Activated CD4-positive, CD25-positive, alpha-beta regulatory T cell treated with anti-CD3 and anti-CD28 coated beads, Interleukin-2, amount 50 U/mL, for 72 hours (primary cell): ENCODE data around the gene ZBED3.
A peak's percentile ranks its signal among the peaks of the same experiment; 100 is the strongest.

Experiments
- DNase-seq: peaks from one replicate; pipeline ENCODE4 v3.0.0; 2021

Gene ZBED3

DNA sequence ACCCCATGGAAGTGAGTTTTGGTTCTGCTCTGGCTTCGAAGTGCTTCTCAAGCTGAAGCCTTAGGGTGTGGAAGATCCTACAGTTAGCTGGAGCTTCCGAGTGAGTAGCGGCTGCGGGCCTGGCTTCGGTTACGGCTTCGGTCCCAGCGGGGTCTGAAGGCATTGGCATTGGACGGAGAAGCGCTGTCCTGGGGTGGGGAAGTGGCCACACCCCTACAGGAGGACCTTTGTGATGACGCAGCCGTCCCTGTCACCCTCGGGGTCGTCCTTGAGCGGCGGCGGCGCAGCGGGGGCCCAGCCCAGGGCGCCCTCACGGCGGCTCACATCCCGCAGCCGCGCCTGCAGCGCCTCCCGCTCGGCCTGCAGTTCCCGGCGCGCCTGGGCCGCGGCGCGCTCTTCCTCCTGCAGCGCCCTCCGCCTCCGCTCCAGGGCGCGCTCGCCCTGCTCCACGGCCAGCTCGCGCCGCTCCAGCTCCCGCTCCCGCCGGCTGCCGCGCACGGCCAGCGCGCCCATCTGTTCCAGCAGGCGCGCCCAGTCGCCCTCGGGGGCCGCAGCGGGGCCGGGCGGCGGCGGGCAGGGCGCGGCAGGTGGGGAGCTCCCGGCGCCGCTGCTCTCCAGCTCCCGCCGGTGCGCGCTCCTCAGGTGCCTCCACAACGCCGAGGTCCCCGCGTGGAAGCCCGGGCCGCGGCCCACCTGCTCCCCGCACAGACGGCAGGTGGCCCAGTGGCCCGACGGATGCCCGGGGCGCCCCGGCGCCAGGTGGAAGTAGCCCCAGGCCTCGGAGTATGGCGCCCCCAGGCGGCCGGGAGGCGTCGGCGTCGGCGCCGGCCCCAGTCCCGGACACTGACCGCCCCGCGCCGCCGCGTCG is 9.9 kb downstream of the ZBED3 start:
- DNase-seq, result peak; percentile 47

DNA sequence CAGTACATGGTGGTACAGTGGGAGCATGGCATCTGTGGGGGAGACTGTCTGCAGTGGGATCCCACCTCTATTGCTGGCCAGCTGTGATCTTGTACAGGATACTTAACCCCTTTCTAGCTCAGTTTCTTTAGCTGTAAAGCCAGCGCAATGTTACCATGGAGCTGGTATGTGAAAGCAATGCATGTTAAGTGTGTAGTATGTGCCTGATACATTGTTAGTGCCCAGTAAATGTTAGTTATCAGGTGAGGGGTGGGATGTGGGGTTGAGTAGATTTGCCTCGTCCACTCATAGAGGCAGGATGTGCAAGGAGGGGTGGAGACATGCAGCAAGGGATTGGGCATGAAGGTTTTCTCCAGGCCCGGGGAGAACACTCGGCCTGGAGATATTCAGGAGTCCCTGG is 12.3 kb downstream of the ZBED3 start:
- DNase-seq, result no peak

- no peak for DNase-seq
Measured at GRCh38 chr5:77073667-77074066, 13.4 kb downstream of the ZBED3 start.

DNA sequence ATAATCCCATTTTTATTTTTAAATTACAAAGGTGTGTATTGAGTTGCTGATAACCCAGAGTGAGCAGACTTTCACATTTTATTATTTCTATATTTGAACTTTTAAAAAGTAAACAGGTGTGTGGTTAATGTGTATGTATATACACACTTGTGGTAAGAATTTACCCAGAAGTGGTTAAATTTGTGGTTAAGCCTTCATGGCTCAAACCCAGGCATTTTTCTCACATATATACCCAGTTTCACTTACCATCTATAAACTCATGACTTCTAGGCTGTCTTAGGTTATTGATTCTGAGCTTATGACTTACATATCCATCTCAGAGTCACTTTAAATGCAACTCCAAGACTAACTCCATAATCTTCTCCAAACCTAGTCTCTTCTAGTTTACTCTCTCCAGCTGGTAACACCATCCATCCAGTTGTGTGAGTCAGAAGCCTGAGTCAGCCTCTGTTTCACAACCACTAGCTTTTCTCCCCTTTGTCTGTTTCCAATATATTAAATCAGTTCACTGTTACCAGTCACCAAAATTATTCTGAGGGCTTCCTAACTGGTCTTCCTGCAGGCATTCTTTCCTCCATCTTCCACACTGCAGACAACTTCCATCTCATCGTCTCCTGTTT is 20.2 kb downstream of the ZBED3 start:
- DNase-seq, result no peak

- no peak for DNase-seq
Measured at GRCh38 chr5:77066184-77066583, 20.9 kb downstream of the ZBED3 start.

DNA sequence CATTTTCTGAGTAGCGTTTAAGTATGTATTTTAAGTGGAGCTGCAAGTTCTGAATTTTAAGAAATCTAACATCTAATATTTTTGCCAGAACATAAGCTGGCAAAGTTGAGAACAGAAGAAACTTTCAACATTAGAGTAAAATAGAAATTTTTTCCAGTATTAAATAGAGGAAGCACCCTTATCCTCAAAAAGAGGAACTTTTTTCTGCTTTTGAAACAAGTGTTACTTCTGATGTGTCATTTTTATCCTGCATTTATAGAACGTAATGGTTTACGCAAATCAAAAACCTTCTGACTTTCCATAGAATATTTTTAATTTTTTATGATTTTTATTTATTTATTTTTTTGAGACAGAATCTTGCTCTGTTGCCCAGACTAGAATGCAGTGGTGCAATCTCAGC is 21.8 kb downstream of the ZBED3 start:
- DNase-seq, result no peak

DNA sequence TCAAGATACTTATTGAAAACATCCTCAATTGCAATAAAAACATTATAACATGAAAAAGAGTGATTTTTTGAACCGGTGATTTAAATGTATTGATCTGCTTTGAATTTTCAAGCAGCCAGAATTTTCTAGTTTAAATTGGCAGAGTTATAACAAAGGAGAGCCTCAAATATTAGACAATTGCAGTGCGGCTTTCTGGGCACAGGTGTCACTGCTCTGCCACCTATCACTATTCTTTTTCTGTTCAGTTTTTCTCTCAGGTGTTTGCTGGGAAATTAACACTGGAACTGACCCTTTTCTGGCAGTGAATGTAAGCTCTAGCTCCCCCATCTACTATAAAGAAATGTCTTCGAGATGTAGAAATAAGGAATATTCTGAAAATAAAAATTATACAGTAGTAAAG is 23.0 kb downstream of the ZBED3 start:
- no peak for DNase-seq

GRCh38 chr5:77046416-77047073 is 40.5 kb downstream of the ZBED3 start:
- DNase-seq, result no peak

- no peak for DNase-seq
Measured at GRCh38 chr5:77035950-77036349, 51.1 kb downstream of the ZBED3 start.

GRCh38 chr5:77033338-77033737 is 53.7 kb downstream of the ZBED3 start:
- no peak for DNase-seq

DNA sequence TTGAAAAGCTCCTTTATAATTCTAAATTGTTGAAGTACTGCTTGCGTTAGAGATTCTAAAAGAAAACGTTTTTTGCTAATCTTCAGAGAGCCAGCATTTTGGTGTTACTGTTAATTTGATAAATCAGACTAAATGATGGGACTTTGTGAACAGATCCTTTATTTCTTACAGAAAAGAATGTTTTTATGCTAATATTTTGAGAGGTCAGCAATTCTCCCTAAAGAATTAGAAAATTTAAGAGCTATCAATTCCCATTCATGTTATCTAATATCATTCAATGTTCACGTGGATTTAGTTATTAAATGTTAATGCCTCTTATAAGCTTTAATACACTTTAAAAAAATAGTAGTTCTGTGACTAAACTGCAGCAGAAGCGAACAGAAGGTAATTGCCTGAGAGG is 54.5 kb downstream of the ZBED3 start:
- DNase-seq, result no peak

DNA sequence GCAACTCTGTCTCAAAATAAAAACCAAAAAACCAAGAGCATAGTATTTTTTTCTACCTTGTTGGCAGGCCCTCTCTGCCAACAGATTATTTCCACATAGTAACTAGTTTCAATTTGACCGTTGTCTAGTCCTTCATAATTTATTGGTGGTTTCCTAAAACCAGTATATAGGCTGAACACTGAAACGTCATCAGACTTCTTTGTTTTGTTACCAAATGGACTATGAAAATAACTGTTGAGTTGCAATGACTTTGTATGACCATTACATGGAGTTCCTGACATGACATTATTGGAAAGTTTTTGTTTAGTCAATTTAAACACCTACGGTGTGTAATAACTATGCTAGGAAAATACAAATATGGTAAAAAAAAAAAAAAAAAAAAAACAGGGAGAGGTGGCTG is 55.2 kb downstream of the ZBED3 start:
- DNase-seq, result no peak

DNA sequence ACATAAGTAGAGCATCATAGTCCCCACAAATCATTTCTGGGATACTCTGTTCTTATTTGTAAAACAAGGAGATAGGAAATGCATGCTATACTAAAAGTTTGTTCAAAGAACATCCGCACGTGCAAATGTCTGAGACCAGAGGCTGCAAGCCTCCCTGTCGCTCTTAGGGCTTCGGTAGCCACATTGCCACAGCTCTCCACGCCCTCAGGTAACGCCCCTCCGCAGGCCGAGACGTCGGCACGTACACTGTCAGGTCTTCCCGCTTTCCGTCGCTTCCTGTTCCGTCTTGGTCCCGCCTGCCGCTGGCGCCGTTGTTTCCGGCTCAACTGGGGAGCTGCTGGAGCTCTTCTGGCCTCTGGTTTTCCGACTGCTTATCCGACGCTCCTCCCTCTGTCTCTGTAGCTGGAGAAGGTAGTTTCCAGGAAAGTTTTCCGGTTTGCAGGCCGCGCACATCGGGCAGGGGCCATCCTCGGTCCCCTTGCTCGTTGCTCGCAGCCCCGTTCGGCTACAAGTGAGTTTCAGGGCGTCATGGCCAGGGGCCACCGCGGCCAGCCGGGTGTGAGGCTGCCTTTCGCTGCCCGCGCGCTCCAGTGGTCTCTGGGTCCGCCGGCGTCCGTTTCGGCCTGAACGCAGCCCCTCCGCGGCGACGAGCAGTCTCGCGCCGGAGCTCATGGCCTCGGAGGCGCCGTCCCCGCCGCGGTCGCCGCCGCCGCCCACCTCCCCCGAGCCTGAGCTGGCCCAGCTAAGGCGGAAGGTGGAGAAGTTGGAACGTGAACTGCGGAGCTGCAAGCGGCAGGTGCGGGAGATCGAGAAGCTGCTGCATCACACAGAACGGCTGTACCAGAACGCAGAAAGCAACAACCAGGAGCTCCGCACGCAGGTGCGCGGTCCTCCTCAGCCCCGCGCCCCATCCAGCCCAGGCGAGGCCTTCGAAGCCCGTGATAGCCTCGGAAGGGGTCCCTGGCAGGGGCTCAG is 56.7 kb downstream of the ZBED3 start, which contains the start of gene AGGF1:
Gene AGGF1 (plus strand): TSS at position 308 of the 975 bp plus-strand sequence. CDS start 363 bp downstream, at position 671.
- peak; percentile 90 for DNase-seq

GRCh38 chr5:77029376-77029885 is 57.7 kb downstream of the ZBED3 start:
- DNase-seq, result no peak

- DNase-seq, result no peak
Measured at GRCh38 chr5:77028631-77029375, 58.3 kb downstream of the ZBED3 start.

GRCh38 chr5:77024490-77024889 is 62.6 kb downstream of the ZBED3 start:
- DNase-seq, result no peak

DNA sequence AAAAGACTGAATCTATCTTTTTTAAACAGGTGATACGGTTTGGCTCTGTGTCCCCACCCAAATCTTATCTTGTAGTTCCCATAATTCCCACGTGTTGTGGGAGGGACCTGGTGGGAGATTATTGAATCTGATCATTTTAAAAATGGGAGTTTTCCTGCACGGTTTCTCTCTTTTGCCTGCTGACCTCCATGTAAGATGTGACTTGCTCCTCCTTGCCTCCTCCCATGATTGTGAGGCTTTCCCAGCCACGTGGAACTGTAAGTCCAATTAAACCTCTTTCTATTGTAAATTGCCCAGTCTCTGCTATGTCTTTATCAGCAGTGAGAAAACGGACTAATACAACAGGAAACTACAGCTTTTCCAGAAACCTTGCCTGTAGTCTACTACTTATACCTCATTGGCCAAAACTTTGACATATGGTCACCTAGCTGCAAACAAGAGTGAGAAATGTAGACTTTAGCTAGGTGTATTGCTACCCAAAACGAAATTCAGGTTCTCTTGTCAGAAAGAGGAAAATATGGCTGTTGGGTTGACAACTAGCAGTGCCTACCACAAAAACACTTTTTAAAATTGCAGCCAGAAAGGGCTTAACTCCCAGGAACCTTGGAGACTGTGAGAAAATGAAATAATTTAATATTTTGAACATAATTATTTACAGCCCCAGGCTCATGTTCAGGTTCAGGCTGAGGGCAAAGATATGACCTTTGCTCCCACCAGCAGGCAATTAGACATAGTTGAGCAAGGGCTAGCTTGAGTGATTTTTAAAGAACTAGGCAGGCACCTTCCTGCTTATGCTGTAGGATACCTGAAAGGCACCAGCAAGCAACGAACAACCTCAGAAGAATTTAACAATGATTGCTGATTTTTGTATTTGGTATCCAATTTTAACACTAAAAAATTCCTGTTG is 64.3 kb downstream of the ZBED3 start:
- no peak for DNase-seq
